K562 (cell line): ENCODE data around the gene LILRA5.
"Not testable (repeated sequence)": the region's sequence is repeated elsewhere in the genome, so short reads cannot be mapped to it uniquely, and the experiment has no call there.

ENCODE experiments used
- EP300 ChIP-seq: IDR thresholded peaks from 2 replicates; pipeline ENCODE4 v1.6.1; 2012; ENCODE audit warnings: low read length, improper control_type of control experiment
- SIRT6 ChIP-seq: IDR thresholded peaks from one replicate; pipeline ENCODE4 v1.6.1; 2012; ENCODE audit warnings: low read depth, mild to moderate bottlenecking, control low read depth, inconsistent platforms, low read length, moderate library complexity
- SMARCC2 ChIP-seq: fragments of 450-650 bp; IDR thresholded peaks from 2 replicates; pipeline ENCODE4 v1.6.1; 2017; ENCODE audit warnings: antibody characterized with exemption, moderate library complexity, mild to moderate bottlenecking, low read depth
- TF ChIP-seq, protein P1 (sequence below), 3 experiments: IDR thresholded peaks in 2 of 3; conservative IDR thresholded peaks in 1 of 3; 2 replicates each; pipeline ENCODE4 v1.5.1; 2011 to 2012; ENCODE audit warnings: low read length in 3 of 3, mild to moderate bottlenecking in 3 of 3, control low read depth in 2 of 3, improper control_type of control experiment in 1 of 3, inconsistent platforms in 1 of 3, low read depth in 1 of 3, mixed read lengths in 1 of 3, moderate library complexity in 1 of 3; ENCODE audit not compliant: insufficient read depth in 2 of 3
- TF ChIP-seq, protein P2 (sequence below): sonication (generic); formaldehyde crosslinking; IDR thresholded peaks from 2 replicates; pipeline ENCODE4 v1.8.0; 2023; ENCODE audit warnings: mild to moderate bottlenecking, missing genetic modification reagents
- TF ChIP-seq, protein P3 (sequence below): fragments of 150-350 bp; IDR thresholded peaks from 2 replicates; pipeline ENCODE4 v1.6.1; 2014; ENCODE audit warnings: low read depth, mild to moderate bottlenecking, low read length, borderline replicate concordance
- TF ChIP-seq, protein P4 (sequence below), 2 experiments: fragments of 450-650 bp in 1 of 2; sonication (generic) in 1 of 2; formaldehyde crosslinking; conservative IDR thresholded peaks; 2 replicates each; pipeline versions ENCODE4 v1.4.0 to v1.8.1; 2020 to 2022; ENCODE audit warnings: mild to moderate bottlenecking in 1 of 2, missing genetic modification reagents in 1 of 2

DNA sequence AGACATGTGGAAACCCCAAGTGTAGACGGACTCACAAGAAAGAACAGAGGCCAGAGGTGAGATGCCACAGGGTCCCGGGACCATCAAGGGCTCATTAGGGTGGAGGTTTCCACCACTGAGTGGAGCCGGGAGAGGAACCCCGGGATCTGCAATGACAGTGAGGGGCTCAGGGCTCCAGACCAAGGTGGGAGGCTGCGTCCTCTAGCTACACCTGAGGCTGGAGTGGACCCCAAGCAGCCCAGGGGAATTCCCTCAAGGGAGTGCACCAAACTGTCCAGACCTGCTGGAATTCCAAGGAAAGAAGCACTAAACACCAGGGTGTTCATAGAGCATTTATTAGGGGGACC is 31.3 kb downstream of the LILRA5 start:
- TF ChIP-seq, protein P1, sequence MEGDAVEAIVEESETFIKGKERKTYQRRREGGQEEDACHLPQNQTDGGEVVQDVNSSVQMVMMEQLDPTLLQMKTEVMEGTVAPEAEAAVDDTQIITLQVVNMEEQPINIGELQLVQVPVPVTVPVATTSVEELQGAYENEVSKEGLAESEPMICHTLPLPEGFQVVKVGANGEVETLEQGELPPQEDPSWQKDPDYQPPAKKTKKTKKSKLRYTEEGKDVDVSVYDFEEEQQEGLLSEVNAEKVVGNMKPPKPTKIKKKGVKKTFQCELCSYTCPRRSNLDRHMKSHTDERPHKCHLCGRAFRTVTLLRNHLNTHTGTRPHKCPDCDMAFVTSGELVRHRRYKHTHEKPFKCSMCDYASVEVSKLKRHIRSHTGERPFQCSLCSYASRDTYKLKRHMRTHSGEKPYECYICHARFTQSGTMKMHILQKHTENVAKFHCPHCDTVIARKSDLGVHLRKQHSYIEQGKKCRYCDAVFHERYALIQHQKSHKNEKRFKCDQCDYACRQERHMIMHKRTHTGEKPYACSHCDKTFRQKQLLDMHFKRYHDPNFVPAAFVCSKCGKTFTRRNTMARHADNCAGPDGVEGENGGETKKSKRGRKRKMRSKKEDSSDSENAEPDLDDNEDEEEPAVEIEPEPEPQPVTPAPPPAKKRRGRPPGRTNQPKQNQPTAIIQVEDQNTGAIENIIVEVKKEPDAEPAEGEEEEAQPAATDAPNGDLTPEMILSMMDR (IDR thresholded peaks at IDR 0.05 in 2 of 3, conservative IDR thresholded peaks at IDR 0.05 in 1 of 3; ENCODE audit: insufficient read depth in 2 of 3, low read depth in 1 of 3, low read length in 3 of 3) = not testable (repeated sequence)
- TF ChIP-seq, protein P2, sequence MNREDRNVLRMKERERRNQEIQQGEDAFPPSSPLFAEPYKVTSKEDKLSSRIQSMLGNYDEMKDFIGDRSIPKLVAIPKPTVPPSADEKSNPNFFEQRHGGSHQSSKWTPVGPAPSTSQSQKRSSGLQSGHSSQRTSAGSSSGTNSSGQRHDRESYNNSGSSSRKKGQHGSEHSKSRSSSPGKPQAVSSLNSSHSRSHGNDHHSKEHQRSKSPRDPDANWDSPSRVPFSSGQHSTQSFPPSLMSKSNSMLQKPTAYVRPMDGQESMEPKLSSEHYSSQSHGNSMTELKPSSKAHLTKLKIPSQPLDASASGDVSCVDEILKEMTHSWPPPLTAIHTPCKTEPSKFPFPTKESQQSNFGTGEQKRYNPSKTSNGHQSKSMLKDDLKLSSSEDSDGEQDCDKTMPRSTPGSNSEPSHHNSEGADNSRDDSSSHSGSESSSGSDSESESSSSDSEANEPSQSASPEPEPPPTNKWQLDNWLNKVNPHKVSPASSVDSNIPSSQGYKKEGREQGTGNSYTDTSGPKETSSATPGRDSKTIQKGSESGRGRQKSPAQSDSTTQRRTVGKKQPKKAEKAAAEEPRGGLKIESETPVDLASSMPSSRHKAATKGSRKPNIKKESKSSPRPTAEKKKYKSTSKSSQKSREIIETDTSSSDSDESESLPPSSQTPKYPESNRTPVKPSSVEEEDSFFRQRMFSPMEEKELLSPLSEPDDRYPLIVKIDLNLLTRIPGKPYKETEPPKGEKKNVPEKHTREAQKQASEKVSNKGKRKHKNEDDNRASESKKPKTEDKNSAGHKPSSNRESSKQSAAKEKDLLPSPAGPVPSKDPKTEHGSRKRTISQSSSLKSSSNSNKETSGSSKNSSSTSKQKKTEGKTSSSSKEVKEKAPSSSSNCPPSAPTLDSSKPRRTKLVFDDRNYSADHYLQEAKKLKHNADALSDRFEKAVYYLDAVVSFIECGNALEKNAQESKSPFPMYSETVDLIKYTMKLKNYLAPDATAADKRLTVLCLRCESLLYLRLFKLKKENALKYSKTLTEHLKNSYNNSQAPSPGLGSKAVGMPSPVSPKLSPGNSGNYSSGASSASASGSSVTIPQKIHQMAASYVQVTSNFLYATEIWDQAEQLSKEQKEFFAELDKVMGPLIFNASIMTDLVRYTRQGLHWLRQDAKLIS (CRISPR knock-in tag) = not testable (repeated sequence)
- TF ChIP-seq EP300, SMARCC2, SIRT6: not testable (repeated sequence)
- TF ChIP-seq, protein P3, sequence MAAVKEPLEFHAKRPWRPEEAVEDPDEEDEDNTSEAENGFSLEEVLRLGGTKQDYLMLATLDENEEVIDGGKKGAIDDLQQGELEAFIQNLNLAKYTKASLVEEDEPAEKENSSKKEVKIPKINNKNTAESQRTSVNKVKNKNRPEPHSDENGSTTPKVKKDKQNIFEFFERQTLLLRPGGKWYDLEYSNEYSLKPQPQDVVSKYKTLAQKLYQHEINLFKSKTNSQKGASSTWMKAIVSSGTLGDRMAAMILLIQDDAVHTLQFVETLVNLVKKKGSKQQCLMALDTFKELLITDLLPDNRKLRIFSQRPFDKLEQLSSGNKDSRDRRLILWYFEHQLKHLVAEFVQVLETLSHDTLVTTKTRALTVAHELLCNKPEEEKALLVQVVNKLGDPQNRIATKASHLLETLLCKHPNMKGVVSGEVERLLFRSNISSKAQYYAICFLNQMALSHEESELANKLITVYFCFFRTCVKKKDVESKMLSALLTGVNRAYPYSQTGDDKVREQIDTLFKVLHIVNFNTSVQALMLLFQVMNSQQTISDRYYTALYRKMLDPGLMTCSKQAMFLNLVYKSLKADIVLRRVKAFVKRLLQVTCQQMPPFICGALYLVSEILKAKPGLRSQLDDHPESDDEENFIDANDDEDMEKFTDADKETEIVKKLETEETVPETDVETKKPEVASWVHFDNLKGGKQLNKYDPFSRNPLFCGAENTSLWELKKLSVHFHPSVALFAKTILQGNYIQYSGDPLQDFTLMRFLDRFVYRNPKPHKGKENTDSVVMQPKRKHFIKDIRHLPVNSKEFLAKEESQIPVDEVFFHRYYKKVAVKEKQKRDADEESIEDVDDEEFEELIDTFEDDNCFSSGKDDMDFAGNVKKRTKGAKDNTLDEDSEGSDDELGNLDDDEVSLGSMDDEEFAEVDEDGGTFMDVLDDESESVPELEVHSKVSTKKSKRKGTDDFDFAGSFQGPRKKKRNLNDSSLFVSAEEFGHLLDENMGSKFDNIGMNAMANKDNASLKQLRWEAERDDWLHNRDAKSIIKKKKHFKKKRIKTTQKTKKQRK = not testable (repeated sequence)
- TF ChIP-seq, protein P4, sequence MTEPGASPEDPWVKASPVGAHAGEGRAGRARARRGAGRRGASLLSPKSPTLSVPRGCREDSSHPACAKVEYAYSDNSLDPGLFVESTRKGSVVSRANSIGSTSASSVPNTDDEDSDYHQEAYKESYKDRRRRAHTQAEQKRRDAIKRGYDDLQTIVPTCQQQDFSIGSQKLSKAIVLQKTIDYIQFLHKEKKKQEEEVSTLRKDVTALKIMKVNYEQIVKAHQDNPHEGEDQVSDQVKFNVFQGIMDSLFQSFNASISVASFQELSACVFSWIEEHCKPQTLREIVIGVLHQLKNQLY (CRISPR knock-in tag; conservative IDR thresholded peaks at IDR 0.05) = not testable (repeated sequence)
